ENCODE data around the gene DNM1. TPM values are rescaled to one million over a fixed set of nuclear protein-coding genes. Genes with fewer than 3 reads are reported as not detected.
"Not testable (repeated sequence)": the region's sequence is repeated elsewhere in the genome, so short reads cannot be mapped to it uniquely, and the experiment has no call there.

DNM1 gene
- total and polyA plus RNA-seq, 7 donors = 1.1 to 5.4 (median 2.1) TPM

- DNase-seq (no peak), ATAC-seq (no peak)
- no peak overlapping the region for H3K27ac ChIP-seq
- no peak for TF ChIP-seq CTCF (IDR thresholded peaks at IDR 0.05)
- no peak overlapping the region for H3K4me3 ChIP-seq
- WGBS, 3 donors = 98 to 100% (median 99%) methylated on average over 8 of the region's 8 CpGs
- H3K27me3 ChIP-seq (ENCODE audit: insufficient read depth in 3 of 3, low read length in 2 of 3) = no peaks in the 10 kb centered on the region
- intact Hi-C loops (cut with DNase I) = no loop called here
- no peaks in the 10 kb centered on the region for H3K4me1 ChIP-seq
- H3K36me3 ChIP-seq (ENCODE audit: insufficient read depth in 1 of 2, low read depth in 1 of 2) = peaks cover 0 to 91% of the 10 kb centered on the region in 2 donors
- no peaks in the 10 kb centered on the region for H3K9me3 ChIP-seq
Measured at GRCh38 chr9:128180447-128180846, 22.7 kb upstream of the DNM1 start.

GRCh38 chr9:128181480-128181879 lies 21.7 kb upstream of the DNM1 start:
- TF ChIP-seq CTCF (IDR thresholded peaks at IDR 0.05) = peak; percentile 52
- H3K27me3 ChIP-seq (ENCODE audit: insufficient read depth in 3 of 3, low read length in 2 of 3); H3K4me3 ChIP-seq; H3K27ac ChIP-seq; intact Hi-C loops (cut with DNase I); H3K4me1 ChIP-seq; H3K9me3 ChIP-seq: not testable (repeated sequence)
- WGBS, 3 donors = 23 to 46% (median 36%) methylated on average over 9 to 12 of the region's 12 CpGs
- DNase-seq (peak; percentile 65 to 76), ATAC-seq (peak in 1 of 4 donors; percentile 46)
- H3K36me3 ChIP-seq (ENCODE audit: insufficient read depth in 1 of 2, low read depth in 1 of 2) = peaks cover 0 to 91% of the 10 kb centered on the region in 2 donors

- H3K36me3 ChIP-seq (ENCODE audit: insufficient read depth in 1 of 2, low read depth in 1 of 2) = peaks cover 0 to 91% of the 10 kb centered on the region in 2 donors
- H3K27me3 ChIP-seq (ENCODE audit: insufficient read depth in 3 of 3, low read length in 2 of 3) = no peaks in the 10 kb centered on the region
- no peak overlapping the region for H3K27ac ChIP-seq
- H3K4me1 ChIP-seq = no peaks in the 10 kb centered on the region
- H3K9me3 ChIP-seq = no peaks in the 10 kb centered on the region
- no peak for ATAC-seq
- DNase-seq = no peak
- no peak overlapping the region for H3K4me3 ChIP-seq
- no peak for TF ChIP-seq CTCF (IDR thresholded peaks at IDR 0.05)
- 88 to 93% (median 89%) methylated on average over 12 of the region's 12 CpGs for WGBS, 3 donors
- intact Hi-C loops (cut with DNase I) = no loop called here
Measured at GRCh38 chr9:128182893-128183588, 20.1 kb upstream of the DNM1 start.

- DNase-seq (no peak), ATAC-seq (no peak)
- intact Hi-C loops (cut with DNase I) = no loop called here
- Histone ChIP-seq H3K27me3 (ENCODE audit: insufficient read depth in 3 of 3, low read length in 2 of 3) (no peaks in the 10 kb centered on the region), H3K36me3 (ENCODE audit: insufficient read depth in 1 of 2, low read depth in 1 of 2) (peaks cover 0 to 84% of the 10 kb centered on the region in 2 donors), H3K27ac (no peak overlapping the region), H3K4me3 (no peak overlapping the region), H3K4me1 (peaks cover 8% of the 10 kb centered on the region), H3K9me3 (no peaks in the 10 kb centered on the region)
- no peak for TF ChIP-seq CTCF (IDR thresholded peaks at IDR 0.05)
- WGBS, 3 donors = 95 to 98% (median 97%) methylated on average over 11 of the region's 11 CpGs
Measured at GRCh38 chr9:128185979-128186965, 16.9 kb upstream of the DNM1 start.
